CD4-positive, CD25-positive, alpha-beta regulatory T cell (primary cell): Measurements from ENCODE around the gene RAB14. TPM values are rescaled to one million over a fixed set of nuclear protein-coding genes. Genes with fewer than 3 reads are reported as not detected.

Experiments
- ATAC-seq, 2 donors: fragments of 150-1000 bp; cut with Tn5 transposase; one replicate each; pipeline ENCODE4 v1.10.0; 2021; ENCODE audit warnings: low read depth in 2 of 2, moderate number of reproducible peaks in 2 of 2, moderate library complexity in 1 of 2
- DNase-seq, 3 donors: peaks; one replicate each; pipeline versions ENCODE4 v3.0.0 to v3.0.0-alpha.2; 2012 to 2022; ENCODE audit warnings: mixed read lengths in 1 of 3
- H3K27ac ChIP-seq: one replicate; pipeline ENCODE4 v1.7.0; 2013; ENCODE audit warnings: mild to moderate bottlenecking, low read length; ENCODE audit not compliant: insufficient read depth, poor library complexity, severe bottlenecking
- H3K27me3 ChIP-seq: one replicate; pipeline ENCODE4 v1.7.0; 2013; ENCODE audit warnings: low read length; ENCODE audit not compliant: control insufficient read depth, insufficient read depth
- H3K36me3 ChIP-seq: one replicate; pipeline ENCODE4 v1.7.0; 2013; ENCODE audit warnings: mild to moderate bottlenecking, low read length, moderate library complexity; ENCODE audit not compliant: control insufficient read depth, insufficient read depth
- H3K4me1 ChIP-seq: 2 replicates; pipeline ENCODE4 v1.7.0; 2013; ENCODE audit warnings: mild to moderate bottlenecking, low read length; ENCODE audit not compliant: insufficient read depth, control insufficient read depth, poor library complexity, severe bottlenecking
- H3K4me3 ChIP-seq: one replicate; pipeline ENCODE4 v1.7.0; 2013; ENCODE audit warnings: low read depth, mild to moderate bottlenecking, low read length, moderate library complexity
- H3K9me3 ChIP-seq, 2 experiments: 1 replicate in 1 of 2; 2 replicates in 1 of 2; pipeline ENCODE4 v1.7.0; 2013; ENCODE audit warnings: low read length in 2 of 2, mild to moderate bottlenecking in 1 of 2, moderate library complexity in 1 of 2; ENCODE audit not compliant: control insufficient read depth in 2 of 2
- H3K27ac Mint-ChIP-seq, 3 donors: one replicate each; pipeline ENCODE4 v1.8.0; 2020 to 2022; ENCODE audit warnings: mild to moderate bottlenecking in 3 of 3, mixed read lengths in 3 of 3, moderate library complexity in 2 of 3
- H3K27me3 Mint-ChIP-seq: one replicate; pipeline ENCODE4 v1.8.0; 2022; ENCODE audit warnings: mild to moderate bottlenecking, mixed read lengths
- H3K36me3 Mint-ChIP-seq: one replicate; pipeline ENCODE4 v1.8.0; 2020; ENCODE audit warnings: mixed read lengths
- H3K4me1 Mint-ChIP-seq, 4 donors: one replicate each; pipeline ENCODE4 v1.8.0; 2020 to 2022; ENCODE audit warnings: mixed read lengths in 4 of 4, mild to moderate bottlenecking in 1 of 4
- H3K4me3 Mint-ChIP-seq, 4 donors: one replicate each; pipeline ENCODE4 v1.8.0; 2020 to 2022; ENCODE audit warnings: mild to moderate bottlenecking in 4 of 4, mixed read lengths in 4 of 4, moderate library complexity in 3 of 4
- H3K9me3 Mint-ChIP-seq, 7 donors: one replicate each; pipeline ENCODE4 v1.8.0; 2020 to 2022; ENCODE audit warnings: mixed read lengths in 7 of 7, mild to moderate bottlenecking in 3 of 7, moderate library complexity in 2 of 7
- polyA plus RNA-seq, 4 donors: library from polyadenylated mRNA; unstranded; fragments of 300-500 nt; fragmentation: Illumina TruSeq; gene quantifications; one replicate each; pipeline ENCODE4 v1.2.3, GENCODE V29; 2021
- total RNA-seq: library from RNA; stranded (reverse); gene quantifications from one replicate; pipeline ENCODE4 v1.2.3, GENCODE V29; 2022

The RAB14 gene
- total and polyA plus RNA-seq, 5 donors from 2014 or later = 36.8 to 56.8 (median 50.7) TPM

GRCh38 chr9:121239071-121239470 is 37.4 kb upstream of the RAB14 start:
- Mint-ChIP-seq H3K4me3 (no peak overlapping the region), H3K27ac (no peak overlapping the region), H3K27me3 (no peaks in the 10 kb centered on the region), H3K36me3 (peaks cover 20% of the 10 kb centered on the region), H3K9me3 (peaks cover 0 to 4% (median 1%) of the 10 kb centered on the region in 7 donors), H3K4me1 (peaks cover 0 to 3% (median 0%) of the 10 kb centered on the region in 4 donors)
- Histone ChIP-seq H3K36me3 (no peaks in the 10 kb centered on the region), H3K4me3 (no peak overlapping the region), H3K27me3 (no peaks in the 10 kb centered on the region), H3K27ac (no peak overlapping the region), H3K9me3 (peaks cover 0 to 1% of the 10 kb centered on the region in 2 experiments), H3K4me1 (no peaks in the 10 kb centered on the region)
- DNase-seq (no peak), ATAC-seq (no peak)

GRCh38 chr9:121237916-121238315 is 36.2 kb upstream of the RAB14 start:
- Histone ChIP-seq H3K36me3 (no peaks in the 10 kb centered on the region), H3K9me3 (no peaks in the 10 kb centered on the region), H3K4me1 (no peaks in the 10 kb centered on the region), H3K27ac (no peak overlapping the region), H3K27me3 (no peaks in the 10 kb centered on the region), H3K4me3 (no peak overlapping the region)
- Mint-ChIP-seq H3K9me3 (peaks cover 0 to 1% (median 0%) of the 10 kb centered on the region in 7 donors), H3K4me3 (no peak overlapping the region), H3K4me1 (peaks cover 0 to 3% (median 0%) of the 10 kb centered on the region in 4 donors), H3K27ac (no peak overlapping the region), H3K36me3 (peaks cover 22% of the 10 kb centered on the region), H3K27me3 (no peaks in the 10 kb centered on the region)
- DNase-seq = no peak
- no peak for ATAC-seq

DNA sequence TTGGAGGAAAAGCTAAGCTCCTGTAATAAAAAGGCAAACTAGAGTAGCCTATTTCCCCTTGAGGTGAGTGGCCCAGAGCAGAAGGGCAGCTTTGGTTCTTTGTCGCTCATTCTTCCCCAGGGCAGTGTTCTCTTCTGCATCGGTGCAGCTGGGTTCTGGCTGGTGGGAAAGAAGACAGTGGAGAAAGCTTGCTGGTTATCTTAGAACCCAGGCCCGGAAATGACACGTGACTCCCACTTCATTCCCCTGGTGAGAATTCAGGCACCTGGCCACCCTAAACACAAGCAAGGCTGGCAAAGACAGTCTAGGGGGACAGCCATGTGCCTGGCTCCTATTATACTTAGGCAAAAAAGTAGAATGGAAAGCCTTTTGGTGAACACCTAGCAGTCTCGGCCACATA is 33.8 kb upstream of the RAB14 start:
- ATAC-seq (no peak), DNase-seq (no peak)
- no peak overlapping the region for H3K27ac Mint-ChIP-seq
- peaks cover 0 to 3% (median 0%) of the 10 kb centered on the region in 4 donors for H3K4me1 Mint-ChIP-seq
- Histone ChIP-seq H3K27ac (no peak overlapping the region), H3K4me1 (no peaks in the 10 kb centered on the region), H3K27me3 (no peaks in the 10 kb centered on the region), H3K9me3 (no peaks in the 10 kb centered on the region), H3K4me3 (no peak overlapping the region), H3K36me3 (peaks cover 5% of the 10 kb centered on the region)
- H3K36me3 Mint-ChIP-seq = peaks cover 31% of the 10 kb centered on the region
- H3K9me3 Mint-ChIP-seq = peaks cover 0 to 2% (median 0%) of the 10 kb centered on the region in 7 donors
- H3K4me3 Mint-ChIP-seq = no peak overlapping the region
- no peaks in the 10 kb centered on the region for H3K27me3 Mint-ChIP-seq

DNA sequence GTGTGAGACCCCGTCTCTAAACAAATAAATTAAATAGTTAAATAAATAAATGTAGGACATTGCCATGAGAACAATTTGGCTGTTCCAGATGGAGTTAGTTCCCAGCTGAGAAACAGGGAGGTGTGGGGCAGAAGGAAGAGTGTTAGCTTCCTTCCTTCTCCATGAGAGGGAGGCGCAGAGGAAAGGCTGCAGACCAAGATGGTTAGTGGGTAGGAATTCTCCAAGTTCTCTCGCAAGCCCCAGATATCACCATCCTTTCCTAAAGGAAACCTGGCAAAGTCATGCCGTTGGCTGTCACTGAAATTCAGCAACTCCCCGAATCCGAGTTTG is 33.1 kb upstream of the RAB14 start:
- H3K36me3 Mint-ChIP-seq = peaks cover 27% of the 10 kb centered on the region
- Histone ChIP-seq H3K36me3 (peaks cover 5% of the 10 kb centered on the region), H3K4me1 (no peaks in the 10 kb centered on the region)

DNA sequence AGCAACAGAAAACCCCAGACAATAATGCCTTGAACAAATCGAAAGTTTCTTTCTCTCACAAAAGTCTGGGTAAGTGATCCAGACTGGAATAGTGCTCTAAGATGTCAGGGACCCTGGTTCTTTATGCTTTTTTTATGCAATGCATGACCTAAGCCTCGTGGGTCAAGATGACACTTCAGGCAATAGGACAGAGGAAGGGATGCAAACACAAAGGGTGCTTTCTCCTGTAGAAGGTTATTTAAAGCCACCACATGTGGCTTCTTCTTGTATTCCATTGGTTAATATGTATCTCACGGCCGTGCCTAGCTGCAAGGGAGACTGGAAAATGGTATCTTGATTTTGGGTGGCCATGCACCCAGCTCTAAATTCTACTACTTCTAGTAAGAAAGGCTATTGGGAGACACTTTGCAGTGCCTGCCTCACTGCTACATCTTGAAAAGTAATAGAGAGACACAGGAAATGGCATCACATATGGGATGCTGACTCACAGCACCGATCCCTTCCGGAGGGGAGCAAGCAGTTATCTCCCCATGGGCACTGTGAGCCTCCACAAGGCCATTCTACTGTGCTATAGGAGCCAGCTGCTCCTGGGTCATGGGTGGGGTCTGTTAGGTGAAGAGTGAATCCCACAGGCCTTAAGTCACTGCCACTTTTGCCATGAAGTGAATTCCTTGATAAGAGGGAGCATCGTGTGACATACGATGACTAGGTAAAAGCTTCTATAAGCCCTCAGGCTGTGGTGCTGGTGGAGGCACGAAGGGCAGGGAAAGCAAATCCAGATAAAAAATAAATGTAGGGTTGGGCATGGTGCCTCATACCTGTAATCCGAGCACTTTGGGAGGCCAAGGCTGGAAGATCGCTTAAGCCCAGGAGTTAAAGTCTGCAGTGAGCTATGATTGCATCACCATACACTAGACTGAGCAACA is 32.5 kb upstream of the RAB14 start:
- Histone ChIP-seq H3K36me3 (peaks cover 5% of the 10 kb centered on the region), H3K9me3 (no peaks in the 10 kb centered on the region), H3K27me3 (no peaks in the 10 kb centered on the region), H3K27ac (no peak overlapping the region), H3K4me1 (no peaks in the 10 kb centered on the region), H3K4me3 (no peak overlapping the region)
- Mint-ChIP-seq H3K27me3 (no peaks in the 10 kb centered on the region), H3K9me3 (peaks cover 0 to 2% (median 0%) of the 10 kb centered on the region in 7 donors), H3K36me3 (peaks cover 27% of the 10 kb centered on the region), H3K4me1 (peaks cover 0 to 3% (median 0%) of the 10 kb centered on the region in 4 donors), H3K4me3 (no peak overlapping the region), H3K27ac (no peak overlapping the region)
- DNase-seq = no peak
- no peak for ATAC-seq

More for the DNA sequence above, 33.1 kb upstream of the RAB14 start:
- H3K27me3 ChIP-seq = no peaks in the 10 kb centered on the region
- Mint-ChIP-seq H3K27ac (no peak overlapping the region), H3K4me3 (no peak overlapping the region), H3K9me3 (peaks cover 0 to 2% (median 0%) of the 10 kb centered on the region in 7 donors), H3K4me1 (peaks cover 0 to 3% (median 0%) of the 10 kb centered on the region in 4 donors), H3K27me3 (no peaks in the 10 kb centered on the region)
- H3K9me3 ChIP-seq = no peaks in the 10 kb centered on the region
- no peak overlapping the region for H3K27ac ChIP-seq
- no peak for DNase-seq
- ATAC-seq = no peak
- no peak overlapping the region for H3K4me3 ChIP-seq

GRCh38 chr9:121232251-121232650 is 30.6 kb upstream of the RAB14 start:
- no peaks in the 10 kb centered on the region for H3K27me3 ChIP-seq
- no peaks in the 10 kb centered on the region for H3K4me1 ChIP-seq
- H3K4me3 ChIP-seq = no peak overlapping the region
- H3K36me3 Mint-ChIP-seq = peaks cover 31% of the 10 kb centered on the region
- DNase-seq = no peak
- H3K9me3 ChIP-seq = no peaks in the 10 kb centered on the region
- no peak overlapping the region for H3K27ac Mint-ChIP-seq
- no peak for ATAC-seq
- H3K9me3 Mint-ChIP-seq = peaks cover 0 to 2% (median 0%) of the 10 kb centered on the region in 7 donors
- peaks cover 0 to 3% (median 0%) of the 10 kb centered on the region in 4 donors for H3K4me1 Mint-ChIP-seq
- no peak overlapping the region for H3K4me3 Mint-ChIP-seq
- H3K27ac ChIP-seq = no peak overlapping the region
- peaks cover 5% of the 10 kb centered on the region for H3K36me3 ChIP-seq
- no peaks in the 10 kb centered on the region for H3K27me3 Mint-ChIP-seq

DNA sequence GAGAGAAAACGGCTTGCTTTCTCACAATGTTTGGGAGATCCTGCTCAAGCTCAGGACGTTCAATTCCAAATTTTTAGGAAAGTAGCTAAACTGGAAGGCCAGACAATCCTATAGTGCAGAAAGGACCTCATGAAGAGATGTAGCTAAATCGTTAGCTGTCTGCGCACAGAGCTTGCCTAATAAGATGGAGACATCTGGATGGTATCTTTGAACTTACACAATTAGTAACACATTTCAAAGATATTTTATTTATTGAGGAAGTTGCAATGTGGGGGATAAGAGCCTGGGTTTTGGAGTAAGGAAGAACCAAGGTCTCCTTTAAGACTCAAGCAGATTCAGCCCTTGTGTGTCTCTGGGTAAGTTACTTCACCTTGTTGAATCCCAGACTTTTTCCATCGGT is 28.6 kb upstream of the RAB14 start:
- Histone ChIP-seq H3K27ac (no peak overlapping the region), H3K4me3 (no peak overlapping the region), H3K9me3 (no peaks in the 10 kb centered on the region), H3K36me3 (peaks cover 5% of the 10 kb centered on the region), H3K27me3 (no peaks in the 10 kb centered on the region), H3K4me1 (no peaks in the 10 kb centered on the region)
- Mint-ChIP-seq H3K27ac (no peak overlapping the region), H3K4me1 (no peaks in the 10 kb centered on the region), H3K27me3 (no peaks in the 10 kb centered on the region), H3K4me3 (no peak overlapping the region), H3K36me3 (peaks cover 24% of the 10 kb centered on the region), H3K9me3 (peaks cover 0 to 2% (median 0%) of the 10 kb centered on the region in 7 donors)
- DNase-seq (no peak), ATAC-seq (no peak)

DNA sequence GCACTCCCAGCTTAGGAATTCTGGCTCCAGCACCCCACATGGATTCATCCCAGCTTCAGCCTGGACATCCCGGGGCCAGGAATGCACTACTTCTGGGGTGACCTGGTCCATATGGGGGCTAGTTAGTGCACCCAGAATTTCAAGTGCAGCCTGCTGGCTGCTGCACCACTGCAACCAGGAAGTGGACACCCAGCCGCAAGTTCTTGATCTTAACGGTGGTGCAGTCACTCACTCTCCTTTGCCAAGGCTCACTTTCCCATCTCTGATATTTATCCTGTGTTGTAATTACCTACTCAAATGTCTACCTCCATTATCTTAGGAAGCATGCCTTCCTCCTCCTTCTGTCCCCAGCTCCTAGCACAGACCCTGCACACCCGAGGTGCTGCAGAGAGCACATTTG is 26.2 kb upstream of the RAB14 start:
- Mint-ChIP-seq H3K27ac (no peak overlapping the region), H3K4me1 (peaks cover 0 to 2% (median 0%) of the 10 kb centered on the region in 4 donors), H3K36me3 (peaks cover 17% of the 10 kb centered on the region), H3K4me3 (no peak overlapping the region), H3K9me3 (peaks cover 0 to 2% (median 0%) of the 10 kb centered on the region in 7 donors), H3K27me3 (no peaks in the 10 kb centered on the region)
- H3K4me3 ChIP-seq = no peak overlapping the region
- no peaks in the 10 kb centered on the region for H3K4me1 ChIP-seq
- no peak for ATAC-seq
- no peak overlapping the region for H3K27ac ChIP-seq
- H3K36me3 ChIP-seq = peaks cover 5% of the 10 kb centered on the region
- H3K27me3 ChIP-seq = no peaks in the 10 kb centered on the region
- H3K9me3 ChIP-seq = no peaks in the 10 kb centered on the region
- no peak for DNase-seq
